ENCODE measurements around the gene FSIP1. TPM values are rescaled to one million over a fixed set of nuclear protein-coding genes. Genes with fewer than 3 reads are reported as not detected.

FSIP1 gene
- total RNA-seq, 1 donor: 3.6 TPM

DNA sequence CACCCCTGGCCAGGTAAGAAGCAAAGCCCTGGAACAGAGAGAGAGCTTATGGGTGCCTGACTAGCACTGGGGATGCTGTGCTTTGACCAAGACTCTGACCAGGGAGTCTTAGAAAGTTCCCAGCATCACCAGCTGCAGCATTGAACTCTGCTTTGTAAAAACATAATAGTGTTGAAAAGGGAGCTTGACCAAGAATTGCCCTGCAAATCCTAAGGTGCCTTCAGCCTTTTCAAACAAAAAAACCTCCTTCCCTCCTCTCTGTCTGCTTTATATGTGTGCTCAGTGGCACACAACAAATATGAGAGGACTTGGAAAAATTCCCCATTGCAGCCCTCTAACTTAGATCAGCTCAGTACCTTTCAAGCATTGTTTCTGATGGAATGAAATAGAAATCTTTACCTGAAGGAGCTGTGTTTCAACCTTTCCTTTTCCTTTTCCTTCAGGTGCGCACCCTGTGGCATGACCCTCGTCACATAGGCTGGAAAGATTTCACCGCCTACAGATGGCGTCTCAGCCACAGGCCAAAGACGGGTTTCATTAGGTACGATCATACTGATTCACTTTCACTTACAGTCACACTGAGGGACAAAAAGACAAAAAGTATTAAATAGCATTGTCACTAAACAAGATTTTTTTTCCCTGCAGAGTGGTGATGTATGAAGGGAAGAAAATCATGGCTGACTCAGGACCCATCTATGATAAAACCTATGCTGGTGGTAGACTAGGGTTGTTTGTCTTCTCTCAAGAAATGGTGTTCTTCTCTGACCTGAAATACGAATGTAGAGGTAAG lies 188.8 kb downstream of the FSIP1 start:
- no peaks in the 10 kb centered on the region for H3K79me2 ChIP-seq (ENCODE audit: insufficient read depth, low read length)
- H3K4me1 ChIP-seq (ENCODE audit: insufficient read depth, low read length): no peaks in the 10 kb centered on the region
- peak overlapping the region; percentile 27 for H3K4me3 ChIP-seq (ENCODE audit: insufficient read depth, low read length)
- no peak for TF ChIP-seq CTCF (IDR thresholded peaks at IDR 0.05; ENCODE audit: extremely low read depth, low read depth, low read length)
- no peaks in the 10 kb centered on the region for H3K9me3 ChIP-seq (ENCODE audit: low read depth, low read length)
- no peak for DNase-seq (ENCODE audit: insufficient read length, low spot score, missing footprints)
- peak overlapping the region; percentile 49 for H3K4me2 ChIP-seq (ENCODE audit: insufficient read depth, low read length)
- peak overlapping the region; percentile 6 for H3K27ac ChIP-seq (ENCODE audit: low read depth, low read length)
- H3K36me3 ChIP-seq (ENCODE audit: insufficient read depth, low read length): peaks cover 77% of the 10 kb centered on the region
- H4K20me1 ChIP-seq (ENCODE audit: insufficient read depth, low read length): peaks cover 57% of the 10 kb centered on the region
- H2AFZ ChIP-seq (ENCODE audit: low read length): no peak overlapping the region
- no peaks in the 10 kb centered on the region for H3K27me3 ChIP-seq (ENCODE audit: insufficient read depth, low read length)

DNA sequence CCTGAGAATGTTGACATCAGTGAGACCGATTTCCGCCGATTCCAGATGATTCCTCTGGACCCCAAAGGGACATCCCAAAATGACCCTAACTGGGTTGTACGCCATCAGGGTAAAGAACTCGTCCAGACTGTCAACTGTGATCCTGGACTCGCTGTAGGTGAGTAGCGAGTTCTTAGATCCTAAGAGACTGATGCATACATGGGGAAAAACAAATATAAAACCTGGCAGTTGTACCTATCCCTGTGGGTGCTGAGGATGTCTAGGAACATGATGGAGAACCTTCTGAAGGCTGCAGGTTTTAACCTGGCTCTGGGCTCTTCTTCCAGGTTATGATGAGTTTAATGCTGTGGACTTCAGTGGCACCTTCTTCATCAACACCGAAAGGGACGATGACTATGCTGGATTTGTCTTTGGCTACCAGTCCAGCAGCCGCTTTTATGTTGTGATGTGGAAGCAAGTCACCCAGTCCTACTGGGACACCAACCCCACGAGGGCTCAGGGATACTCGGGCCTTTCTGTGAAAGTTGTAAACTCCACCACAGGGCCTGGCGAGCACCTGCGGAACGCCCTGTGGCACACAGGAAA lies 189.5 kb downstream of the FSIP1 start:
- H3K27ac ChIP-seq (ENCODE audit: low read depth, low read length): peak overlapping the region; percentile 6
- H3K79me2 ChIP-seq (ENCODE audit: insufficient read depth, low read length): no peaks in the 10 kb centered on the region
- peaks cover 64% of the 10 kb centered on the region for H4K20me1 ChIP-seq (ENCODE audit: insufficient read depth, low read length)
- H2AFZ ChIP-seq (ENCODE audit: low read length): no peak overlapping the region
- H3K4me3 ChIP-seq (ENCODE audit: insufficient read depth, low read length): peak overlapping the region; percentile 27
- peaks cover 84% of the 10 kb centered on the region for H3K36me3 ChIP-seq (ENCODE audit: insufficient read depth, low read length)
- TF ChIP-seq CTCF (IDR thresholded peaks at IDR 0.05; ENCODE audit: extremely low read depth, low read depth, low read length): no peak
- no peak for DNase-seq (ENCODE audit: insufficient read length, low spot score, missing footprints)
- H3K4me1 ChIP-seq (ENCODE audit: insufficient read depth, low read length): no peaks in the 10 kb centered on the region
- no peaks in the 10 kb centered on the region for H3K9me3 ChIP-seq (ENCODE audit: low read depth, low read length)
- peak overlapping the region; percentile 49 for H3K4me2 ChIP-seq (ENCODE audit: insufficient read depth, low read length)
- no peaks in the 10 kb centered on the region for H3K27me3 ChIP-seq (ENCODE audit: insufficient read depth, low read length)

DNA sequence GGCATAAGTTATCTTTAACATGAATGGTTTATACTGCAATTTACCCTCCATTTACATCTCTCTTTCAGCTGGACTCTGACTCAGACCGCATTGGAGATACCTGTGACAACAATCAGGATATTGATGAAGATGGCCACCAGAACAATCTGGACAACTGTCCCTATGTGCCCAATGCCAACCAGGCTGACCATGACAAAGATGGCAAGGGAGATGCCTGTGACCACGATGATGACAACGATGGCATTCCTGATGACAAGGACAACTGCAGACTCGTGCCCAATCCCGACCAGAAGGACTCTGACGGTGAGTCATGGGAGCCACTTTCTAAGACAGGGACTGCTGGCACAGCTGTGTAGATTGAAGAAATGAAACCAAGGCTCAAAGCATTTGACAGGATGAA lies 190.1 kb downstream of the FSIP1 start:
- TF ChIP-seq CTCF (IDR thresholded peaks at IDR 0.05; ENCODE audit: extremely low read depth, low read depth, low read length): no peak
- H3K4me3 ChIP-seq (ENCODE audit: insufficient read depth, low read length): peak overlapping the region; percentile 27

GRCh38 chr15:39591896-39592315 lies 190.7 kb downstream of the FSIP1 start:
- peak overlapping the region; percentile 35 for H3K4me2 ChIP-seq (ENCODE audit: insufficient read depth, low read length)

More for the DNA sequence above, 190.1 kb downstream of the FSIP1 start:
- H3K4me2 ChIP-seq (ENCODE audit: insufficient read depth, low read length): peak overlapping the region; percentile 49
- peaks cover 71% of the 10 kb centered on the region for H4K20me1 ChIP-seq (ENCODE audit: insufficient read depth, low read length)
- DNase-seq (ENCODE audit: insufficient read length, low spot score, missing footprints): peak; percentile 65
- no peaks in the 10 kb centered on the region for H3K79me2 ChIP-seq (ENCODE audit: insufficient read depth, low read length)
- no peaks in the 10 kb centered on the region for H3K27me3 ChIP-seq (ENCODE audit: insufficient read depth, low read length)
- H3K9me3 ChIP-seq (ENCODE audit: low read depth, low read length): no peaks in the 10 kb centered on the region
- no peaks in the 10 kb centered on the region for H3K4me1 ChIP-seq (ENCODE audit: insufficient read depth, low read length)
- peaks cover 90% of the 10 kb centered on the region for H3K36me3 ChIP-seq (ENCODE audit: insufficient read depth, low read length)
- H3K27ac ChIP-seq (ENCODE audit: low read depth, low read length): peak overlapping the region; percentile 6
- H2AFZ ChIP-seq (ENCODE audit: low read length): no peak overlapping the region

More at GRCh38 chr15:39591896-39592315, 190.7 kb downstream of the FSIP1 start:
- Histone ChIP-seq H3K4me3 (ENCODE audit: insufficient read depth, low read length) (no peak overlapping the region), H3K27ac (ENCODE audit: low read depth, low read length) (peak overlapping the region; percentile 4), H4K20me1 (ENCODE audit: insufficient read depth, low read length) (peaks cover 77% of the 10 kb centered on the region), H3K4me1 (ENCODE audit: insufficient read depth, low read length) (peaks cover 4% of the 10 kb centered on the region), H2AFZ (ENCODE audit: low read length) (no peak overlapping the region), H3K79me2 (ENCODE audit: insufficient read depth, low read length) (no peaks in the 10 kb centered on the region), H3K27me3 (ENCODE audit: insufficient read depth, low read length) (no peaks in the 10 kb centered on the region), H3K9me3 (ENCODE audit: low read depth, low read length) (no peaks in the 10 kb centered on the region), H3K36me3 (ENCODE audit: insufficient read depth, low read length) (peaks cover 96% of the 10 kb centered on the region)
- DNase-seq (ENCODE audit: insufficient read length, low spot score, missing footprints): no peak
- TF ChIP-seq CTCF (IDR thresholded peaks at IDR 0.05; ENCODE audit: extremely low read depth, low read depth, low read length): no peak

Measured in osteoblast (primary cell).